ENCODE results near the gene CARD11. TPM values are rescaled to one million over a fixed set of nuclear protein-coding genes. Genes with fewer than 3 reads are reported as not detected.

CARD11 gene
- total and polyA plus RNA-seq, 8 donors, result 2.7 to 8.1 (median 3.9) TPM

GRCh38 chr7:3078514-3078913 is 34.8 kb upstream of the CARD11 start:
- intact Hi-C loops (cut with DNase I), result no loop called here
- H3K36me3 ChIP-seq, result no peaks in the 10 kb centered on the region
- no peaks in the 10 kb centered on the region for H3K4me1 ChIP-seq
- peaks cover 0 to 14% of the 10 kb centered on the region in 2 donors for H3K9me3 ChIP-seq
- ATAC-seq (no peak), DNase-seq (no peak)
- H3K27me3 ChIP-seq, result no peaks in the 10 kb centered on the region
- no peak overlapping the region for H3K27ac ChIP-seq
- TF ChIP-seq, protein P1, sequence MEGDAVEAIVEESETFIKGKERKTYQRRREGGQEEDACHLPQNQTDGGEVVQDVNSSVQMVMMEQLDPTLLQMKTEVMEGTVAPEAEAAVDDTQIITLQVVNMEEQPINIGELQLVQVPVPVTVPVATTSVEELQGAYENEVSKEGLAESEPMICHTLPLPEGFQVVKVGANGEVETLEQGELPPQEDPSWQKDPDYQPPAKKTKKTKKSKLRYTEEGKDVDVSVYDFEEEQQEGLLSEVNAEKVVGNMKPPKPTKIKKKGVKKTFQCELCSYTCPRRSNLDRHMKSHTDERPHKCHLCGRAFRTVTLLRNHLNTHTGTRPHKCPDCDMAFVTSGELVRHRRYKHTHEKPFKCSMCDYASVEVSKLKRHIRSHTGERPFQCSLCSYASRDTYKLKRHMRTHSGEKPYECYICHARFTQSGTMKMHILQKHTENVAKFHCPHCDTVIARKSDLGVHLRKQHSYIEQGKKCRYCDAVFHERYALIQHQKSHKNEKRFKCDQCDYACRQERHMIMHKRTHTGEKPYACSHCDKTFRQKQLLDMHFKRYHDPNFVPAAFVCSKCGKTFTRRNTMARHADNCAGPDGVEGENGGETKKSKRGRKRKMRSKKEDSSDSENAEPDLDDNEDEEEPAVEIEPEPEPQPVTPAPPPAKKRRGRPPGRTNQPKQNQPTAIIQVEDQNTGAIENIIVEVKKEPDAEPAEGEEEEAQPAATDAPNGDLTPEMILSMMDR (IDR thresholded peaks at IDR 0.05), result no peak
- H3K4me3 ChIP-seq, result no peak overlapping the region

DNA sequence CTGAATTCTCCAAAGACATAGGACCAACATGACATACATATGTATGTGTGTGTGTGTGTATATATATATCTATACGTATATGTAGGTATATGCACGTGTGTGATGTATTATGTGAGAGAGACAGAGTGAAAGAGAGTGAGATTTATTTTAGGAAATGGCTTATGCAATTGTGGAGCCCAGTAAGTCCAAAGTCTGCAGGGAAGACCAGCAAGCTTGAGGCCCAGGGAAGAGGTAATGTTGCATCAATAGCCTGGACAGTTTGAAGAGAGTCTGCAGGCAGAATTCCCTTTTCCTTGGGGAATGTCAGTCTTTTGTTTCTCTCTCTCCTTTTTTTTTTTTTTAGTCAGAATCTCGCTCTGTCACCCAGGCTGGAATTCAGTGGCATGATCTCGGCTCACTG is 33.0 kb upstream of the CARD11 start:
- TF ChIP-seq, protein P1 (IDR thresholded peaks at IDR 0.05), result no peak
- H3K27ac ChIP-seq, result no peak overlapping the region
- intact Hi-C loops (cut with DNase I), result no loop called here
- no peak overlapping the region for H3K4me3 ChIP-seq
- ATAC-seq (no peak), DNase-seq (no peak)
- H3K4me1 ChIP-seq, result no peaks in the 10 kb centered on the region
- H3K27me3 ChIP-seq, result no peaks in the 10 kb centered on the region
- H3K9me3 ChIP-seq, result peaks cover 0 to 14% of the 10 kb centered on the region in 2 donors
- H3K36me3 ChIP-seq, result no peaks in the 10 kb centered on the region

GRCh38 chr7:3076163-3076562 is 32.5 kb upstream of the CARD11 start:
- DNase-seq, result no peak
- no peaks in the 10 kb centered on the region for H3K27me3 ChIP-seq
- no peak overlapping the region for H3K4me3 ChIP-seq

DNA sequence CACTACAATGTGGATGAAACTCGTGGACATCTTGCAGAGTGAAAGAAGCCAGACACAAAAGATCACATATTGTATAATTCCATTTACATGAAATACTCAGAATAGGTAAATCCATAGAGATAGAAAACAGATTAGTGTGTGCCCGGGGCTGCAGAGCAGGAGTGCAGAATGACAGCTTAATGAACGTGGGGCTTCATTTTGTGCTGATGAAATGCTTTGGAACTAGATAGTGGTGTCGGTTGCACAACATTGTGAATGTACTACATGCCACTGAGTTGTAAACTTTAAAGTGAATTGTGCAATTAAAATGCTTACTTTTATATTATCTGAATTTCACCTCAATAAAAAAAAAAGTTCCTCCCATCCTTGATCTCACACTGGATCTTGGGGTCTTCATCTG is 31.8 kb upstream of the CARD11 start:
- Histone ChIP-seq H3K36me3 (no peaks in the 10 kb centered on the region), H3K4me3 (no peak overlapping the region), H3K27ac (no peak overlapping the region), H3K4me1 (no peaks in the 10 kb centered on the region), H3K9me3 (peaks cover 0 to 20% of the 10 kb centered on the region in 2 donors), H3K27me3 (no peaks in the 10 kb centered on the region)
- TF ChIP-seq, protein P1 (IDR thresholded peaks at IDR 0.05), result no peak
- intact Hi-C loops (cut with DNase I), result no loop called here
- DNase-seq (no peak), ATAC-seq (no peak)

More at GRCh38 chr7:3076163-3076562, 32.5 kb upstream of the CARD11 start:
- intact Hi-C loops (cut with DNase I), result no loop called here
- H3K27ac ChIP-seq, result no peak overlapping the region
- H3K9me3 ChIP-seq, result peaks cover 0 to 17% of the 10 kb centered on the region in 2 donors
- no peak for ATAC-seq
- TF ChIP-seq, protein P1 (IDR thresholded peaks at IDR 0.05), result no peak
- H3K36me3 ChIP-seq, result no peaks in the 10 kb centered on the region
- H3K4me1 ChIP-seq, result no peaks in the 10 kb centered on the region

- ATAC-seq, result no peak
- intact Hi-C loops (cut with DNase I), result no loop called here
Observed at GRCh38 chr7:3074459-3074821, 30.8 kb upstream of the CARD11 start.

More at GRCh38 chr7:3074459-3074821, 30.8 kb upstream of the CARD11 start:
- H3K4me3 ChIP-seq, result no peak overlapping the region
- no peaks in the 10 kb centered on the region for H3K27me3 ChIP-seq
- TF ChIP-seq, protein P1 (IDR thresholded peaks at IDR 0.05), result no peak
- peaks cover 0 to 20% of the 10 kb centered on the region in 2 donors for H3K9me3 ChIP-seq
- no peaks in the 10 kb centered on the region for H3K4me1 ChIP-seq
- DNase-seq, result no peak
- H3K27ac ChIP-seq, result no peak overlapping the region
- no peaks in the 10 kb centered on the region for H3K36me3 ChIP-seq

Data from left lung (tissue), 10 donors.